Suppressor macrophage treated with lipopolysaccharide for 4 hours (primary cell): ENCODE results near the gene GRIN2C.

Experiments used
- DNase-seq: peaks from one replicate; pipeline ENCODE4 v3.0.0-alpha.2; 2020

GRIN2C gene

DNA sequence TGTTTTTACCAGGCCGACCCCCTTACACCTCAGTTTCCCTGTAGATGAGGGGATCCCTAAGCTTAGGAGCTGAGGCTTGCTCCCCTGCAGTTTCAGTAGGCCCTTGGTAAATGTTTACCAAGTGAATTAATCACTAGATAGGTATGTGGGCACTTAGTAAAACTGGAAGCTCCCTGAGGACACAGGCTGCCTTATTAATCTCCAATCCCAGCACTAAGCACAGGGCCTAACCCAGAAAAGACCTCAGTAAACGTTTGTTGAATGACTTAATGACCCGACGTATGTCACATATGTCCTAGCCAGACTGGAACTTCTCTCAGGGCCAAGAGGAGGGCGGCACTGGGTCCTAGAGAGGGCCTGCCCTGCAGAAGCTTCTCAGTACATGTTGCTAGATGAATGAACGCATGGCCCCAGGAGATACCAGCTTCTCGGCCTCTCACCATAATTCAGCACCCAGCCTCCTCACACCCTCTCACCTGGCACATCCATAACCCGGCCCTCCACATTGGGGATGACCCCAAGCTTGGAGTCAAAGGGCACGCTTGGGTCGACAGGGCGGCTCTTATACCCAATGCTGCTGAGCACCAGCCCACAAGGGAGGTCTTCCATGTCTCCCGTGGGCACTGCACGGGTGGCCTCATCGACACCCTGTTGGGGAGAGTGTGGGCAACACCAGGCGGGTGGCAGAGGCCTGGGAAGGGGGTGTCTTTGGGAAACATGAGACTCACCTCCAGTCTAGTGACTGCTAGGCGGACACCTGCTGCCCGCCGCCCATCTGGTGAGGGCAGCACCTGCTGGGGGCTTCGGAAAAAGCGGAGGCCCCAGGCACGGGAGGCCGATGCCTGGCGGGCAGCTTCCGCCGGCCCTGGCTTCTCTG, 4.0 kb upstream of the GRIN2C start:
- DNase-seq: no peak

DNA sequence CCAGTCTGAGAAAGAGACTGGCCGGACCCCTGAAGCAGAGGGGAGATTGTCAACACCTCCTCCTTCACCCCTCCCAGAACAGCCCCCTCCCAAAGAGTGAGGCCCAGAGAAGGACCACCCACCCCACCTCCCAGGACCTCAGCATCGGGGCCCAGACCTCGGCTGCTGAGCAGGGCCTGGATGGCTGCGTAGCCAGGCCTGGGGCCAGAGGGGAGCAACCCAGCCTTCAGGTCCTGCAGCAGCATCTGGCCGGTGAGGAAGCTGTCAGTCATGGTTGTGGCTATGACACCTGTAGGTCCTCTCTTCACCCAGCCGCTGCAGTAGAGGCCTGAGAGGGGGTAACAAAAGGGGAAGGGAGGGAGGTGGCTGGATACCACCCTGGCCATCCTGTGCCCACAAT, 3.2 kb upstream of the GRIN2C start:
- DNase-seq: no peak

DNA sequence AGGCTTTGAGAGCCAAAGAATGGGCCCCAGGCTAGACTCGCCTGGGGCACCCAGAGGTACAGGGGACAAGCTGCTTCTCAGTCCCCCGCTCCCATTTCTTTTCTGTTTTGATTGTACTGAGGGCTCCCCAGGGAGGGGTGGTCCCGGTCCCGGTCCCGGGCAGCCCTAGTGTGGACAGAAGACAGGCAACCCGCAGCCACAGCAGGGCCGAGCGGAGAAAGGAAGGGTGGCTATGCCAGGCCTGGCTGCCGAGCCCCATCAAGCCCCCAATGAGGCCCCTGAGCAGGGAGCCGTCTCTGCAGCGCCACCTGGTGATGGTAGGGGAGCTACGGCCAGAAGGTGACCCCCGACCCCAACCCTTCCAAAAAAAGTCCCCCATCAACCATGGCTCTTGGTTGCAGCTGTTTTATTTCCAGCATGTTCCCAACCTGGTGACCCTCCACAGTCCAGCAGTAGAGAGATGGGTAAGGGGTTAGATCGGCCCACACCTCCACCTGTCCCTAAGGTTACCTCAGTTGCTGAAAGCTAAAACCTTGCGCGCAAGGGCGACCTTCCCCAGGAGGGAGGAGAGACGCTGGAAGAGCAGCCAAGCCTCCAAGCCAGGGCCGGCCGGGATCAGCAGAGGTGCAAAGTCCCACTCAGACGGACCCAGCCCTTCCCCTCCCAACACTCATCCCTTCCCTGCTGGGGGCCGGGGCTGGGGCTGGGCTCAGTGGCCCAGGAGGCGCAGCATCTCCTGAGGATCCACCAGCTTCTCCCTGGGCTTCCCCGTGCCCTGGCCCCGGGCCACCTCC, 2.6 kb upstream of the GRIN2C start:
- peak; percentile 72 for DNase-seq

DNA sequence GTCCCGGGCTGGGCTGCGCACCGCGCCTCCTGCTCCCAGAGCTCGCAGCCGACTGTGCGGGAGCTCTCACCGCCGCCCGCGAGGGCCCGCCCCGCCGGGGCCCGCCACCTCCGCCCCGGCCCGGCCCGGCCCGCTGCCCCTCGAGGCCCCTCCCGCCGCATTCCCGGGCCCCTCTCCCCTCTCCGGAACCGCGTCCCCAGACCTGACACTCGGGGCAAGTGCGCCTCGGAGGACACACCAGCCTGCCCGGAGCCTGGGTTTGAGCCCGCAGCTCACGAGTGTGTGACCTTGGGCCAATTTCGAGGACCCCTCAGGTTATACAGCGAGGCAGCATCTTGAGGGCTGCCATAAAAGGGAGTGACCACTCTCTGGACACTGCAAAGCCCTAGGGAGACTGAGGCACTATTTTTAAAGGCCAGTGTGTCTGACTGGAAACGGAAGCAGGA, 2.0 kb upstream of the GRIN2C start:
- no peak for DNase-seq

DNA sequence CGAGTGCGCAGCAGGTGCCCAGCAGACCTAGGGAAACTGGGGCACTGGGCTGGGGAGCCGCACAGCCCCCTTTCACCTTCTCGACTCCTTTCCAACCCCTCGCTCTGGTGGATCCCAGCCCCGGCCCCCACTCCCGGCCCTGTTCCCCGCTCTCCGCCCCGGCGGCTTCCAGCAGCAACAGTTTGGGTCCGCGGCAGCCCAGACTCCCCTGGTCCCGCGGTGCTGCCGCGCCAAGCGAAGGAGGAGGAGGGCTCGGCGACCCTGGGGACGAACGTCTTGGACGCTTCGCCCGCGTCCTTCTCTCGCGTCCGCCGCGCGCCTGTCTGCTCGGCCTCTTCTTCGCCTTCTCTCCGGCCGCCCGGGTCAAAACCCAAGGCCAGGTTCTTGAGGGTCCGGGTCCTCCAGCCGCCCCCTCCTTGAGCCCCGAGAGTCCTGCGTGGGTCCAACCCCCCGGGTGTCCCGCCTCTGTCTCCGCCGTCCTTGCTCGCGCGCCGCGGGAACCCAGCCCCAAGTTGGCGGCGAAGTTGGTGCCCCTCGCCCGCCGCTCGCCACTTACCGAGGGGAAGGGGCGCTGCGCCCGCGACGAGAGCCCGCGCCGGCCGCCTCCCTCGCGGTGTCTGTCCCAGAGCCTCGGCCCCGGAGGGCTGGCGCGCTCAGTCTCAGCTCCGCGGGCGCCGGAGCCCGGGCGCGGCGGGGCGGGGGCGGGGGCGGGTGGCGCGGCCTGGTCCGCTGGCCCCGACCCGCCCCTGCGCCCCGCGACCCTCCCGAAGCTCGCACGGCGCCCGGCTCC, 1.4 kb upstream of the GRIN2C start:
- no peak for DNase-seq

DNA sequence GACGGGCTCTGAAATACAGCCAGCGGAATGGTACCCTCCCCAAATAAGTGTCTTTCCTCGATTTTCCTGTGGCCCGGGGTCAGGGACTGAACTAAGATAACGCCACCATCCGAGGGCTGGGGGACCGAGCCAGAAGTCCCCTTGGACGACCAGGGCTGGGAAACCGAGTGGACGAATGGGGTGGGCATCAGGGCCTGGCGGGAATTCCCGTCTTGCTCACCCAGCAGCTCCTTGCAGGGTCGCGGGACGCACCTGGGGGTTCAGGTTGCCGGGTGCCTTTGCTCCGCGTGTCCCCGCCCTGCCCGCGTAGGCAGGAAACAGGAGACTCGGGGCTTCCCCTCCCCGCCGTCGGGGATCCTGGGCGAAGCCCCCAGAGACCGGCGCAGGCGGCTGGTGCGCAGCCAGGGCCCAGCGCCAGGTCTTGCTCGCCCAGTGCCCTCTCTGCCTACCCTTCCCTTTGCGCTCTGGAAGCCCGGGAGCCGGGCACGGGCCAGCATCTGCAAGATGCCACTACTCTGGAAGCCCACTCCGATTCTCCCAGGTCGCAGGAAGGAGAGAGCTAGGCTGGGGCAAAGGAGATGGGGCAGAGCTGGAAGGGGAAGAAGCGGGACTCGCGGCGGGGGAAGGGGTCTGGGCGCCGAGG, 665 bp upstream of the GRIN2C start:
- DNase-seq: no peak

DNA sequence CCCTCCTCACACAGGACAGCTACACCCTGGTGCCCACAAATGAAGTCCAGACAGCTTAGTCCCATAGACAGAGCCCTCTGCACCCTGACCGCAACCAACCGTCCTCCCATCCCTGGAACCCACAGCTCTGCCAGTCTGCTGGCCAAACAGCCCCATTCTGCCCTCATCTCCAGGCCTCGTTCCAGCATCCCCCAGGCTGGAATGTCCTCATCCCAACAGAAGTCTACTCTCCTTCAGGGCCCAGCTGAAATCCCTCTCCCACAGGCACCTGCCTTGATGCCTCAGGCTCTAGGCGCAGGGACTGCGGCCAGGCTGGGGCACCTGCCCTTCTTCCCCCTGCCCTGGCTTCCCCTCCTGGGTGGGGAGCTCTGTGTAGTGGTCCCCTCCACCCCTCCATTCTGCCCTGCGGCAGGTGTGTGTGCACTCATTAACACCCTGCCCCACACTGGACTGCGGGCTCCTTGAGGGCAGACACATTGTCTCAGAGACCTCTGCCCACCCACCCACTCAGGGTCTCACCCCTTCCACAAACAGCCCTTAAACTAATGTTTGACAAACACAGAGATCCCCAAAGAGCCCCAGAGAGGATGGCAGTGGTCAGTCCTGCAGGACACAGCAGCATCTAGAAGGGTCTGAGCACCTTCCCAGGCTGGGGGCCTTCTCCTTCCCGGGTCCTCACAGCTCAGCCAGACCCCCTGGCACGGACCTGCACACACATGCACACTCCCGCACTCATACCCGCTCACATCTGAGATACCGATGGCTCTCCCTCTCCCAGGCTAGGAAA, 820 bp downstream of the GRIN2C start:
- no peak for DNase-seq

DNA sequence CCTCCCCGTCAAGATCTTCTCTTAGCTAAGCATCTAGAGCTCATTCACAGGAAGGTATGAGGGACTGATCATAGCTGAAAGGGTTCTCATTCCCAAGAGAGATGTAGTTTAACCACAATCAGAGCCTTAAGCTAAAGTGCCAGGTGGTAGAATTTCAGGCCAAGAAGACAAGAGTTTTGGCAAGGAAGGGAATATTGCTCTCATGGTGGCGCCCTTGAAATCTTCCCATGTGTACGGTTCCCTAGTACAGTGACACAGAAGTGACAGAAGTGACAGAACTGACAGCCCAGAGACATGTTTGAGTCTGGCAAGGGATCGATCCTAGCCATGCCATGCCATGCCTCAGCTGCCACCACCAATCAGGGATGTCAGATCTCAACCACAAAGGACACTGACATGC, 2.5 kb downstream of the GRIN2C start:
- DNase-seq: no peak

DNA sequence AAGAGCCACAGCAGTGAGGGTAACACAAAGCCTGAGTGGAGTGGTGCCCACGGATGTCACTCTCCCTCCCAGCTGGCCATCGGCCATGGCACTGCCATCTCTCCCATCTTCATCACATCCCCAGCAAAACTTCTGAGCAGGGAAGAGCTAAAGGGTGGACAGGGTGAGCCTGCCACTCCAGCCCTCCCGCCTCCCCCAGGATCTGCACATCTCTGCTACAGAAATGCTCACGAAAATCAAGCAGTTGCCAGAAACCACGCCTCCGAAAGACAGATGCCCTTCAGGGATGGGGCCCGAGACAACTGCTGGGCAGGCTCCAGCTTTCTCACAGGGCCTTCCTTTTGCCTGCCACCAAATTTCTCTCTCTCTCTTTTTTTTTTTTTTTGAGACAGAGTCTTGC, 3.6 kb downstream of the GRIN2C start:
- no peak for DNase-seq

DNA sequence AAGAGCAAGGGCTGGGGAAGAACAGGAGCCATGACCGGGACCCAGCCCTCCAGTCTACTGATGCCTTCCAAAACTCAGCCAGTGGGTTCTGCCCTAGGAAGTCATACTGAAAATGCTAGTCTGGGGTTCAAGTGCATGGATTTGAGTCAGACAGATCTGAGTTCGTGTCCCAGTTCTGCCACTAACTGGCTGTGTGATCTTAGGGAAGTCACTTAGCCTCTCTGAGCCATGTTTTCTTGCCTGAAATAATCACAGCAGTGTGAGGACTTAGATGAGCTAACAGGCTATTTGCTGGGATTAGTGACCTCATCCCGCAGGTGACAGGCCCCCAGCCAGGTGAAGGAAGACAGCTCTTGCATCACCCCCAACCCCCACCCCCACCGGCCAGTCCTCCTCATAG, 4.4 kb downstream of the GRIN2C start:
- no peak for DNase-seq

DNA sequence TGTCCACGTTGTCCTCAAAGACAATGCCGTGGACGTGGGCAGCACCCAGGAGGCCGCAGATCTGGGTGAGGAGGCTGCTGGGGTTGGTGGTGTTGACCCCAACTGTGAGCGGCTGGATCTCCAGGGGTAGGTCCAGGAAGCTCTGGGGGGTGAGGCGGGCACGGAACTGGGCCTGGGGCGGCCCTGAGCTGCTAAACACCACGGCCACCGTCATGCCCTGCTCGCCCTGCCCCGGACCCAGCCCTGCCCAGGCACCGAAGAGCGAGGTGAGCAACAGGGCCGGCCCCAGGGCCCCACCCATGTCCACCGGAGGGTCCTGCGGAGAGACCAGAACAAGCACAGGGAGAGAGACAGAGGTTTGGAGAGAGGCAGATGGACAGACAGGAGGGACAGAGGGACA, 4.9 kb downstream of the GRIN2C start:
- DNase-seq: no peak

DNA sequence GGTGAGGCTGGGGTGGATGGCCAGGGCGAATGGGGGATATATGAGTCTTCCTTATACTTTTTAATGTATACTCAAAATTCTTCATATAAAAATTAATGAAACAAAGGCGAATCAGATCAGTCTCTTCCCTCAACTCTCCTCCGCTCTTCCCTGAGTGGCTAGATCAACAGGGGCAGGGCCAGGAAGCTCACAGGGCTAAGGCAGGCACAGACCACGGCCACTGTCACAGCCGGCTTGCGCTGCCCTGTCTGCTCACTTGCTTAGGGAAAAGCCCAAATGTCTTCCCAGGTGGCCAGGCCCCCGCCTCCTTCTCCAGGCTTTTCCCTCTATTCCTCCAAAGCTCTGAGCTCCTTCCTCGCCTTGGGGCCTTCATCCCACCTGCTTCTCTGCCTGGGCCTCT, 6.0 kb downstream of the GRIN2C start:
- no peak for DNase-seq

DNA sequence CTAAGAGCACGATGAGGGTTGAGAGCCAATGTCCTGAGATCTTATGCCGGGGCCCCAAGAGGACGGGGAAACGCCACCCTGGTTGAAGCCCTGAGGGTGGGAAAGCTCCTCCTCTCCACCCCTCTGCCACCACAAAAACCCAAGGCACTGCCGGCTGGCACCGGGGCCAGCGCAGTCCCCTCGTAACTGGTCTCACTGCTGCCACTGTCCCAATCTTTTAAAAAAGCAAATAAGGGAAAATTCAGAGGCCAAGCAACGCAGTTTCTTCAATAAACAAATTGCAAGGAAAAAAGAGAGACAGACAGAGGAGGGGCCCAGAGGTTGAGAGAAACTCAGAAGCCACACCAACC, 6.7 kb downstream of the GRIN2C start:
- DNase-seq: no peak

DNA sequence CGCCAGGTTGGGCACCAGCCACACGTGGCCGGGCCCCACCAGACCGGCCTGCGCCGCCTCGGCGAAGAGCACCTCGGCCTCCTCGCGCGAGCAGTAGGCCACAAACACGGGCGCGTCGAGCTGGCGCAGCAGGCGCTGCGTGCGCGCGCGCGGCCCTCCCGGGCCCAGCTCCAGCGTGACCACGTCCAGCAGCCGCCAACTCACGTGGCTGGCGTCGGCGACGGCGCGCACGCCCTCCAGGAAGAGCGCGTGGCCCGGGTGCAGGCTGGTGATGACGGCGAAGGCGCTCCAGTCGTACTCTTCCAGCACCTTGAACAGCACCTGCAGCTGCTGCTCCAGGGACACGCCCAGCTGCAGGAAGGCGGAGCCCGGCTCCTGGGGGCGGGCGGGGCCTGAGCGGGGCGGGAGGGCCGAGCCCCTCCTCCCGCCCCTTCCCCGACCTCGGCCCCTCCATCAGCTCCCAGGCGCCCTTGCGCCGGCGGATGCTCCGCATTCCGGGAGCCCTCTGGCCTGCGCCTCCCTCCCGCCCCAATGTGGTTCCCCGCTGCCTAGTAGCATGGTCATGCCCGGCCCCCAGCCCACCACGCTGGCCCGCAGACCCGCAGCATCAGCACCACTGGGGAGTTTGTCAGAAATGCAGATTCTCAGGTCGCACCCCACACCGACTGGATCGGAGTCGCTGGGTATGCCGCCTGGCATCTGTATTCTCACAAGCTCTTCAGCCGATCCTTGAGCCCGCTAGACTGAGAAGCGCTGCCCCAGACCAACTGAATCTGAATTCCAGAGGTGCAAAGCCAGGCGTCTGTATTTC, 7.2 kb downstream of the GRIN2C start:
- no peak for DNase-seq

DNA sequence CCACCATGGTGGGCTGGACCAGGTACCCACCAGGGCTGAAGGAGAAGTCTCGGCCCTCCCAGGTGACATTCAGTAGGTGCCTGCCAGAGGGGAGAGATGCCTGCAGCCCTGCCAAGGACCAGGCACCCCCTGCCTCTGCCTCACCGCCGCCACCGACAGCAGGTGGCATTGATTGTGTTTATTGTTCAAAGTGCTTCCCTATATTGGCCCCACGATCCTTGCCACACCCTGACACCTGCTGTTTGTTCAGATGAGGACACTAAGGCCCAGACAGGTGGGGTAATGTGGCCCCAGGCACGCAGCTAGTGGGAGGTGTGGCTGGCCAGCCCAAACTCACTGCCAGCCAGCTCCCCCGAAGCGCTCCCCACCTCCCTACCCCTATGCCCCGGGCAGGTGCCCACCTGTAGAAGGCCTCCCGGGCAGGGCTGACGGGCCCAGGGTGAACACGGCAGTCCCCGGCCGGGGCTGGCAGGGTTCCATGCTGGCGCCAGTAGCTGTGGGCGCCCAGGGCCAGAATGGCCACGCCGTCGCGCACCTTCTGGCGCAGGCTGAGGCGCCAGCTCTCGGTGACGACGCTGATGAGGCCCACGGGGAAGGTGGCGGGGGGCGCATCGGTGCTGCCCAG, 8.0 kb downstream of the GRIN2C start:
- no peak for DNase-seq

DNA sequence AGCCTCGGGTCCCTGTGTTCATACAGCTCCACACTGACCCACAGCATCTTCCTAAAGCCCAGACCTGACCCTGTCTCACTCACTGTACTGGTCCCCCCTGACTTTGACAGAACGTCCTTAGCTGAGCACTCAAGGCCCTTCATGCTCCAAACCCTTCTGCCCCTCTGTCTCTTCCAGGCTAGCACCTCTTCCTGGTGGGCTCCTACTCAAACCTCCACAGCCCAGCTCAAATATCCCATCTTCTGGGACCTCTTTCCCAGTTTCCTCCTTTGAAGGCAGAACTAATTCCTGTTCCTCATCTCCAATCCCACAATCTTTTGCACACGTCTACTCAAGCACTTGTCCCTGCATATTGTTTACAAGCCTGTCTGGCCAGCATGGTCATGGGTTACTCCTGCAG, 8.8 kb downstream of the GRIN2C start:
- no peak for DNase-seq

DNA sequence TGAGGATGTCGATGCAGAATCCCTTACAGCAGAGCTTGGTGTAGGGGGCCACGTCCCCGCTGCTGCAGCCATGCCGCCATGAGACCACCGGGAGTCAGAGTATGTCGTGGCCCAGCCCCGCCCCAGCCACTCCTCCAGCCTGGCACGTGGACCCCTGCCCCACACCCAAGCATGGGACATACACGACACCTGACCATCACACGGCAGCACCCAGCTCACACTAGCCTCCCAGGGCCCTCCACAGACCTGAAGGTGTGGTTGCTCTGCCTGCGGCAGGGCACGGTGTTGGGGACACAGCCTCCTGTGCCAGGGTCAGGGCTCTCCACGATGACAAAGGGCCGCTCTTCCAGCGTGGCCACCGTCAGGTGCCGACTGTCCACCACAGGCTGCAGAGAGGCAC, 9.4 kb downstream of the GRIN2C start:
- no peak for DNase-seq

DNA sequence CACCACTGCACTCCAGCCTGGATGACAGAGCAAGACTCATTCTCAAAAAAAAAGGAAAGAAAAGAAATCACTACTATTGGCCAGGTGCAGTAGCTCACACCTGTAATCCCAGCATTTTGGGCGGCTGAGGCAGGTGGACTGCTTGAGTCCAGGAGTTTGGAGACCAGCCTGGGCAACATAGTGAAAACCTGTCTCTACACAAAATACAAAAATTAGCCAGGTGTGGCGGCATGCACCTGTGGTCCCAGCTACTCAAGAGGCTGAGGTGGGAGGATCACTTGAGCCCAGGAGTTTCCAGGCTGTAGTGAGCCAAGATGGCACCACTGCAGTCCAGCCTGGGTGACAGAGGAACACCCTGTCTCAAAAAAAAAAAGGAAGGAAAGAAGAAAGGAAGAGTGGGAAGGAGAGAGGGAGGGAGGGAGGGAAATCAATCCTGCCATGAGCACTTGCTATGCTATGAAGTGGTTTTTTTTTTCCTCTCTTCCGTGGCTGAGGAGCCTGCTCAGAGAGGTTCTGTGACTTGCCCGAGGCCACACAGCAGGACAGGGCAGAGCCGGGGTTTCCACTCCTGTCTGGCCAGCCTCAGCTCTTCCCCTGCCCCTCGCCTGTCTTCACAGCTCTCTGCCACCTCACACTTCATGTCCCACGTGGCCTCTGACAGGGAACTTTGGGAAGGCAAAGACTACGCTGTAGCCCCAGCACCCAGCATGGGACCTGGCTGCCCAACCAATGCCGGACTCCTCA, 10.9 kb downstream of the GRIN2C start:
- DNase-seq: no peak

DNA sequence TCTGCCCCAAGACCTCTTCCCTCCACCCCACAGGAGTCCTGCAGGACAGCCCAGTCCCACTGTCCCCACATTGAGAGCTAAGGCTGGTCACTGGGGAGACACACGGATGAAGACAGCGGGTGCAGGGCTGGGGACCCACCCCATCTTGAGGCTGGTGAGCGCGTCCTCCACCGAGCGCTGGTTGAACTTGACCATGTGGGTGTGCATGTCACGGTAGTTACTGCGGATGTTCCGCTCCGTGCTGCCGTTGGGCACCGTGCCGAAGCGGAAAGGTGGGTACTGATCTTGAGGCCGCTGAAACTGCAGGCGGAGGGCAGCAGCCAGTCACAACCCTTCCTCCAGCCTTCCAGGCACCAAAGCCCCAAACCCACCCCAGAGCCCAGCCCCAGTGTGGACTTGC, 13.1 kb downstream of the GRIN2C start:
- DNase-seq: no peak

DNA sequence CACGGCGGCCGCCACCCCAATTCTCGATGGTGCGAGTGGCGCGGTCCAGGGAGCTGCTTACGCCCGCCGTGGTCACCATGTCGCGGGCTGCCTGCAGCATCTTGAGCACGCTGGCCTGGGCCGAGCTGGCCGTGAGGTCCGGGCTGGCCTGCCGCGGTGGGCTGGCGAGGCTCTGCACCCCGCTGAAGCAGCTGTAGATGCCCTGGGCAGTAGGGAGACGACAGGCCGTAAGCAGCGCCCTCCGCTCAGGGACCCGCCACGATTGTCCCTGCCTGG, 16.4 kb downstream of the GRIN2C start:
- DNase-seq: no peak
